Muscle layer of duodenum (tissue), 2 donors: ENCODE data around the gene ILF3.

Source experiments
- H3K27ac ChIP-seq: one replicate; pipeline ENCODE4 v1.7.0; 2013; ENCODE audit warnings: mild to moderate bottlenecking, low read length
- H3K27me3 ChIP-seq: one replicate; pipeline ENCODE4 v1.7.0; 2013; ENCODE audit warnings: low read depth, mild to moderate bottlenecking, control low read depth, low read length
- H3K36me3 ChIP-seq, 2 donors: one replicate each; pipeline ENCODE4 v1.7.0; 2013; ENCODE audit warnings: low read length in 2 of 2, control low read depth in 1 of 2, mild to moderate bottlenecking in 1 of 2; ENCODE audit not compliant: insufficient read depth in 2 of 2, control insufficient read depth in 1 of 2
- H3K4me1 ChIP-seq, 2 donors: one replicate each; pipeline ENCODE4 v1.7.0; 2013; ENCODE audit warnings: low read length in 2 of 2, mild to moderate bottlenecking in 2 of 2, control low read depth in 1 of 2, moderate library complexity in 1 of 2; ENCODE audit not compliant: insufficient read depth in 2 of 2, control insufficient read depth in 1 of 2
- H3K4me3 ChIP-seq, 2 donors: one replicate each; pipeline ENCODE4 v1.7.0; 2013; ENCODE audit warnings: low read length in 2 of 2, low read depth in 1 of 2, mild to moderate bottlenecking in 1 of 2
- H3K9me3 ChIP-seq, 2 donors: one replicate each; pipeline ENCODE4 v1.7.0; 2013; ENCODE audit warnings: low read length in 2 of 2, control low read depth in 1 of 2, mild to moderate bottlenecking in 1 of 2; ENCODE audit not compliant: control insufficient read depth in 1 of 2
- donor health status: healthy.

Gene ILF3

GRCh38 chr19:10625003-10625761 lies 29.0 kb upstream of the ILF3 start, which contains the start of gene SLC44A2:
TSS of gene SLC44A2 (plus strand) at chr19:10625553. CDS start at chr19:10625634, 81 bp downstream.
- peak within 1 kb of the TSS; percentile 50 to 70 for H3K4me3 ChIP-seq
- H3K27ac ChIP-seq = peak within 1 kb of the TSS; percentile 16
- no peaks in the 10 kb centered on the region for H3K9me3 ChIP-seq
- peaks cover 7 to 8% of the 10 kb centered on the region in 2 donors for H3K36me3 ChIP-seq
- peaks cover 0 to 11% of the 10 kb centered on the region in 2 donors for H3K4me1 ChIP-seq
- H3K27me3 ChIP-seq = no peaks in the 10 kb centered on the region

- Histone ChIP-seq H3K36me3 (peaks cover 7 to 9% of the 10 kb centered on the region in 2 donors), H3K4me1 (peaks cover 0 to 11% of the 10 kb centered on the region in 2 donors), H3K4me3 (peak overlapping the region; percentile 46 to 70), H3K27ac (peak overlapping the region; percentile 16), H3K27me3 (no peaks in the 10 kb centered on the region), H3K9me3 (no peaks in the 10 kb centered on the region)
Observed at GRCh38 chr19:10625762-10626138, 28.4 kb upstream of the ILF3 start.

GRCh38 chr19:10631874-10632273 lies 22.3 kb upstream of the ILF3 start:
- H3K36me3 ChIP-seq = peaks cover 36 to 62% of the 10 kb centered on the region in 2 donors
- no peaks in the 10 kb centered on the region for H3K4me1 ChIP-seq
- no peaks in the 10 kb centered on the region for H3K9me3 ChIP-seq
- H3K27ac ChIP-seq = no peak overlapping the region
- H3K4me3 ChIP-seq = no peak overlapping the region
- no peaks in the 10 kb centered on the region for H3K27me3 ChIP-seq

DNA sequence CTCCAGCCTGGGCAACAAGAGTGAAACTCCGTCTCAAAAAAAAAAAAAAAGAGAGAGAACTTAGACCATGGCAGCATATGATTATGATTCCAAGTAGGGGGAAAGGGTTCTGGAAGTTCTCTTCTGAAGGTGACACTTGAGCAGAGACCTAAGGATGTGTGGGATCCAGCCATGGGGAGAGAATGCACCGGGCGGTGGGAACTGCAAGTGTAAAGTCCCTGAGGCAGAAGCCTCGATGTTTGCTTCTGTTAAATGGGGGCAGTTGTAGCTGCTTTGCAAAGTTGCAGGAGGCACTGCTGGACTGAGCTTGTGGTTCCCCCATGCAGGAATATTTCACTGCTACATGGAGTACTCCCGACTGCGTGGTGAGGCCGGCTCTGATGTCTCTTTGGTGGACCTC lies 19.7 kb upstream of the ILF3 start:
- Histone ChIP-seq H3K36me3 (peaks cover 38 to 63% of the 10 kb centered on the region in 2 donors), H3K4me3 (no peak overlapping the region), H3K9me3 (no peaks in the 10 kb centered on the region), H3K27ac (no peak overlapping the region), H3K27me3 (no peaks in the 10 kb centered on the region), H3K4me1 (peaks cover 0 to 3% of the 10 kb centered on the region in 2 donors)

DNA sequence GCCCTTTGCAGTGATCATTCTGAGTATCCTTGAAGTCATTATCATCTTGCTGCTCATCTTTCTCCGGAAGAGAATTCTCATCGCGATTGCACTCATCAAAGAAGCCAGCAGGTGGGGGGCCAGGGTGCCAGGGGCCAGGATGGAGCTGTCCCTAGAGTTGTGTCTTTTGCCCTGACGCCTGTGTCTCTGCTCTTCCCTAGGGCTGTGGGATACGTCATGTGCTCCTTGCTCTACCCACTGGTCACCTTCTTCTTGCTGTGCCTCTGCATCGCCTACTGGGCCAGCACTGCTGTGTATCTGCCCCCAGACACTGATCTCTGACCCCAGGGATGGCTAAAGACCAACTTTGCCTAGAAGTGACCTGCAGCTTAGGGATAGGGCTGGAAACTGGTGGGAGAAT lies 19.2 kb upstream of the ILF3 start:
- peaks cover 0 to 4% of the 10 kb centered on the region in 2 donors for H3K4me1 ChIP-seq
- H3K36me3 ChIP-seq = peaks cover 38 to 63% of the 10 kb centered on the region in 2 donors
- no peak overlapping the region for H3K4me3 ChIP-seq
- no peaks in the 10 kb centered on the region for H3K9me3 ChIP-seq
- H3K27me3 ChIP-seq = no peaks in the 10 kb centered on the region
- no peak overlapping the region for H3K27ac ChIP-seq

DNA sequence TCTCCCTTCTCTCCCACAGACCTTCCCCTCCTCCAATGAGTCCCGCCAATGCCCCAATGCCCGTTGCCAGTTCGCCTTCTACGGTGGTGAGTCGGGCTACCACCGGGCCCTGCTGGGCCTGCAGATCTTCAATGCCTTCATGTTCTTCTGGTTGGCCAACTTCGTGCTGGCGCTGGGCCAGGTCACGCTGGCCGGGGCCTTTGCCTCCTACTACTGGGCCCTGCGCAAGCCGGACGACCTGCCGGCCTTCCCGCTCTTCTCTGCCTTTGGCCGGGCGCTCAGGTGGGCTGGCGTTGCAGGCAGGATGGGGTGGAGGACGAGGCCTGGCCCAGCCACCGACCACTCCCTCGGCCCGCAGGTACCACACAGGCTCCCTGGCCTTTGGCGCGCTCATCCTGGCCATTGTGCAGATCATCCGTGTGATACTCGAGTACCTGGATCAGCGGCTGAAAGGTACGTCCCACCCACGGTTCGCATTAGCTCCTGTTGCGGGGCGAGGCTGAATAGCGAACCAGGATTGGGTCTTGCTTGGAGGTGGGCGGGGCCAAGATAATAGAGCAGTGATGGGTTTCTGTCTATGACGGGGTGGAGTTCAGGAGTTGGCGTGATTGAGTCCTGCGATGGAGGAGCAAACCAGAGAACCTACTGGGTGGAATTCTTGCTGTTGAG lies 17.7 kb upstream of the ILF3 start:
- Histone ChIP-seq H3K9me3 (no peaks in the 10 kb centered on the region), H3K36me3 (peaks cover 34 to 61% of the 10 kb centered on the region in 2 donors), H3K27me3 (no peaks in the 10 kb centered on the region), H3K4me3 (no peak overlapping the region), H3K4me1 (peaks cover 0 to 4% of the 10 kb centered on the region in 2 donors), H3K27ac (no peak overlapping the region)

GRCh38 chr19:10637894-10638293 lies 16.3 kb upstream of the ILF3 start:
- Histone ChIP-seq H3K9me3 (no peaks in the 10 kb centered on the region), H3K36me3 (peaks cover 28 to 60% of the 10 kb centered on the region in 2 donors), H3K27me3 (no peaks in the 10 kb centered on the region), H3K4me3 (no peak overlapping the region), H3K27ac (no peak overlapping the region), H3K4me1 (peaks cover 0 to 4% of the 10 kb centered on the region in 2 donors)

- peaks cover 5 to 18% of the 10 kb centered on the region in 2 donors for H3K4me1 ChIP-seq
- H3K4me3 ChIP-seq = no peak overlapping the region
- H3K36me3 ChIP-seq = peaks cover 23 to 51% of the 10 kb centered on the region in 2 donors
- H3K27me3 ChIP-seq = no peaks in the 10 kb centered on the region
- no peak overlapping the region for H3K27ac ChIP-seq
- no peaks in the 10 kb centered on the region for H3K9me3 ChIP-seq
Observed at GRCh38 chr19:10639836-10640235, 14.3 kb upstream of the ILF3 start.

- Histone ChIP-seq H3K4me1 (peaks cover 5 to 18% of the 10 kb centered on the region in 2 donors), H3K27me3 (no peaks in the 10 kb centered on the region), H3K4me3 (no peak overlapping the region), H3K36me3 (peaks cover 18 to 46% of the 10 kb centered on the region in 2 donors), H3K9me3 (no peaks in the 10 kb centered on the region), H3K27ac (no peak overlapping the region)
Observed at GRCh38 chr19:10640361-10640760, 13.8 kb upstream of the ILF3 start.

DNA sequence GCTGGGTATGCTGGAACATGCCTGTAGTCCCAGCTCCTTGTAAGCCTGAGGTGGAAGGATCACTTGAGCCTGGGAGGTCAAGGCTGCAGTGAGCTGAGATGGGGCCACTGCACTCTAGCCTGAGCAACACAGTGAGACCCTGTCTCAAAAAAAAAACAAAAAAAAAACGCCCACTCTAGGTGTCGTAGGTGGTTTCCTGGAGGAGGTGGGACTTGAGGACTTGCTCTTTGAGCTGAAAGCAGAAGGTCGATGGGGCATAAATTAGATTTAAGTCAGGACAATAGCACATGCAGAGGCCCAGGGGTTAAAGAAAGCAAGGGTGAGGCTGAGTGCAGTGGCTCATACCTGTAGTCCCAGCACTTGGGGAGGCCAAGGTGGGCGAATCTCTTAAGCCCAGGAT lies 12.9 kb upstream of the ILF3 start:
- Histone ChIP-seq H3K9me3 (no peaks in the 10 kb centered on the region), H3K27me3 (no peaks in the 10 kb centered on the region), H3K4me3 (no peak overlapping the region), H3K4me1 (peaks cover 5 to 18% of the 10 kb centered on the region in 2 donors), H3K36me3 (peaks cover 15 to 40% of the 10 kb centered on the region in 2 donors), H3K27ac (no peak overlapping the region)

DNA sequence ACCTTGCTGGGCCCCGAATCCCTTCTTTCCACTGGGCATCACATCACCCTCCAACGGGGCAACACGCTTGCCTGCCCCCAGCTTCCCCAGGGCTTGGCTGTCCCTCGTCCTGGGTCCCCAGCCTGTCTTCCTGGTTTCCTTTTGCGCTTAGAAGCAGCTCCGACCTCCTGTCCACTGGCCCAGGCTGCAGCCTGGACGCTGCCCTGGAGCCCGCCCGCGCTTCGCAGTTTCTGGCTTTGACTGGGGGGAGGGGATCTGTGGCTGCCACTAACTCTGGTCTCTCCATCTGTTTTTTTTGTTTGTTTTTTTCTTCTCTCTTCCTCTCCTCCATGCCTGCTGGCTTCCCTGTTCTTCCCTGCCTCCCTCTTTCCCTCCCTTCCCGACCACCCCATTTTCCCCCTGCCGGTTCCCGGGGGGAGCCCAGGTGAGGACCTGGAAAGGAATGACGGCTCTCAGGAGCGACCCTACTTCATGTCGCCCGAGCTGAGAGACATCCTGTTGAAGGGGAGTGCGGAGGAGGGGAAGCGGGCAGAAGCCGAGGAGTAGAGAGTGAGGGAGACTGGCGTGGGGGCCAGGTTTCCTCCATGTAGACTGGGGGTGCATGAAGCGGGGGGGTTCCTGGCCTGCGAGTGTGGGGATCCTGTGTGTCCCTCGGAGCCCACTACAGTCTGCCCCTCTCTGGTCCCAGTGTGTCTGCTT lies 11.5 kb upstream of the ILF3 start:
- H3K36me3 ChIP-seq = peaks cover 8 to 31% of the 10 kb centered on the region in 2 donors
- H3K4me3 ChIP-seq = no peak overlapping the region
- no peaks in the 10 kb centered on the region for H3K27me3 ChIP-seq
- no peaks in the 10 kb centered on the region for H3K9me3 ChIP-seq
- no peak overlapping the region for H3K27ac ChIP-seq
- peaks cover 5 to 18% of the 10 kb centered on the region in 2 donors for H3K4me1 ChIP-seq
